22Rv1 (cell line): ENCODE results near the gene XPNPEP1.

Source experiments
- ZFX ChIP-seq: fragments of 450-650 bp; IDR thresholded peaks from 2 replicates; pipeline ENCODE4 v1.6.1; 2017; ENCODE audit warnings: antibody characterized with exemption, borderline replicate concordance
- TF ChIP-seq, protein P1 (sequence below): fragments of 450-650 bp; IDR thresholded peaks from 2 replicates; pipeline ENCODE4 v1.5.1; 2017; ENCODE audit warnings: mild to moderate bottlenecking

DNA sequence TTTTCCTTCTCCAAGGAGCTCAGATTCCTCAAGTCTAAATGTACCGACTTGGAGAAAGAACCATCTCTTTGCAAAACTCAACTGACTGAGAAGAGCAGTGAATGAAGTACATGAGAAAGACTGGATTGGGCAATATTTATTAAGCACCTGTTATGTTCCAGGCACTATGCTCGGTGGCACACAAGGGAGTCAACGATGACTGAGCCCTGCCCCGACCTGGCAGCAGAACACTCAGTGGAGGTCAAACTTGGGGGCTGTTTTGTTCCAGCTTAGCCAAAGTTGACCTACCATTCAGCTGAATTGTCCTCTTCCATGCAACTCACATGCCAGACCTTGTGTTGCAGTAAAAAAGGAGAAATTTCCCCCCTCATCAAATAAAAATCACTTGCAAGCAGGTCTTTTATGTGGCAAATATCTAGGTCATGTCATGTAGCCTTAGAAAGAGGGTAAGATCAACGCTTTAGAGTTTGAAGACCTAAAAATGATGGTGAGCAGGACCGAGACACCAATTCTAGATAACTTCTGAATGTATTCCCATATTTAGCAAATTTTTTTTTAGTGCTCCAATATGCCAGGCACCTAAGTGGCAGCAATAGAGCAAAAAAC lies 14.3 kb upstream of the XPNPEP1 start:
- TF ChIP-seq ZFX = no peak
- TF ChIP-seq, protein P1, sequence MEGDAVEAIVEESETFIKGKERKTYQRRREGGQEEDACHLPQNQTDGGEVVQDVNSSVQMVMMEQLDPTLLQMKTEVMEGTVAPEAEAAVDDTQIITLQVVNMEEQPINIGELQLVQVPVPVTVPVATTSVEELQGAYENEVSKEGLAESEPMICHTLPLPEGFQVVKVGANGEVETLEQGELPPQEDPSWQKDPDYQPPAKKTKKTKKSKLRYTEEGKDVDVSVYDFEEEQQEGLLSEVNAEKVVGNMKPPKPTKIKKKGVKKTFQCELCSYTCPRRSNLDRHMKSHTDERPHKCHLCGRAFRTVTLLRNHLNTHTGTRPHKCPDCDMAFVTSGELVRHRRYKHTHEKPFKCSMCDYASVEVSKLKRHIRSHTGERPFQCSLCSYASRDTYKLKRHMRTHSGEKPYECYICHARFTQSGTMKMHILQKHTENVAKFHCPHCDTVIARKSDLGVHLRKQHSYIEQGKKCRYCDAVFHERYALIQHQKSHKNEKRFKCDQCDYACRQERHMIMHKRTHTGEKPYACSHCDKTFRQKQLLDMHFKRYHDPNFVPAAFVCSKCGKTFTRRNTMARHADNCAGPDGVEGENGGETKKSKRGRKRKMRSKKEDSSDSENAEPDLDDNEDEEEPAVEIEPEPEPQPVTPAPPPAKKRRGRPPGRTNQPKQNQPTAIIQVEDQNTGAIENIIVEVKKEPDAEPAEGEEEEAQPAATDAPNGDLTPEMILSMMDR = no peak
